ENCODE measurements around the gene RPL7A.
"Not testable (repeated sequence)": the region's sequence is repeated elsewhere in the genome, so short reads cannot be mapped to it uniquely, and the experiment has no call there.

The RPL7A gene

DNA sequence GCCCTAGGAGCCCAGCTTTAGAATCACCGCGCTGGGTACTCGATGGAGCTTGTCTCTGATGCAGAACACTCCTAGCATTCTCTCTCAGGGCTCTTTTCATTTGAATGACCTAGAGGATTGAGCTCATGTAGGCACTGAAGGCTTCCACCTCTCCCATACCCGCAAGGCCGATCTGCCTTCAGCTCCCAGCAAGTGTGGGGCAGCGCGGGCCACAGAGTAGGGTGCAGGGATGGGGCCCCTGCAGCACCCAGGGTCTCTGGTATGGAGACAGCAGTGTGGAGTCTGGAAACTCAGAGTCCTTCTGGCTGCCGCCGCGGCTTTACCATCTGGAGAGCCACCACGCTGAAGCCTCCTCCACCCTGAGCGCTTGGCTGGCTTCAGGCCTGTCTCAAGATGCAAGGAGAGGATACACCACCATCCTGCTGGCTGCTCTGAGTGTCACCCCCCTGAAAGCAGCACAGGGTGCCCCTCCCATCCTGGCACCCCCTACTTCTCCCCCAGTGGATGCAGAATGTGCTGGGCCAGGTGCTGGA lies 41.1 kb downstream of the RPL7A start:
- DNase-seq (ENCODE audit: low read depth, low spot score) = no peak

DNA sequence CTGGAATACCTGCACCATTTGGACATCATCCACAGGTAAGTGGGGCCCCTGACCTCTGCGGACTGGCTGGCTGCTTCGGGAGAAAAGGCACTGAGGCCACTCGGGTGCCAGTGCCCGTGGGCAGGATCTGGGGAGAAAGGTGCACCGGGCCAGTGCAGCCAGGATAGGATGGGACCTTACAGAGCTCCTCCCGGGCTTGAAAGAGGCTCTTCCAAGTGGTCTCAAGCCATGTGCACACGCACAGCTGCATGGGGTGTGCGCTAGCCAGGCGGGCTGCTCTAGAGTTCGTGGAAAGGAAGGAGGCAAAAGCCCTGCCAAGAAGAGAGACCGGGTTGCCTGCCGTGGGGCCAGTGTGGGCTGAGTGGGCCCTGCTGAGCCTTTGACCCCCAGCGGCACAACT lies 41.5 kb downstream of the RPL7A start:
- DNase-seq (ENCODE audit: low read depth, low spot score) = no peak

DNA sequence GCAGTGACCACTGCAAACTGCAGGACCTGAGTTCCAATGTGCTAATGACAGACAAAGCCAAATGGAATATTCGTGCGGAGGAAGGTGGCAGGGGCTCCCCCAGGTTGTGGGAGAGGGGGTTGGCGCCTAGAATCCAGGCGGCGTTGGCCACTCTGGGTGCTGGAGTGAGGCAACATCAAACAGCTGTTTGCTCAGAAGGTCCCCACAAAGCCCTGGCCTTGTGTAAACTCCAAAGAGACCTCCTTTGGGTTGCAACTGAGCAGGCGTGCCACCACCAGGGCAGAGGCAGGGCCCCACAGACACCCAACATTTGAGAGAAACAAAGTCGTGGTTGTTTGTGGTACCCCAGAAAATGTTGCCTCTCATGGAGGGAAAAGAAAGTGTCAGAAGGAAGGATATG lies 42.7 kb downstream of the RPL7A start:
- no peak for DNase-seq (ENCODE audit: low read depth, low spot score)

DNA sequence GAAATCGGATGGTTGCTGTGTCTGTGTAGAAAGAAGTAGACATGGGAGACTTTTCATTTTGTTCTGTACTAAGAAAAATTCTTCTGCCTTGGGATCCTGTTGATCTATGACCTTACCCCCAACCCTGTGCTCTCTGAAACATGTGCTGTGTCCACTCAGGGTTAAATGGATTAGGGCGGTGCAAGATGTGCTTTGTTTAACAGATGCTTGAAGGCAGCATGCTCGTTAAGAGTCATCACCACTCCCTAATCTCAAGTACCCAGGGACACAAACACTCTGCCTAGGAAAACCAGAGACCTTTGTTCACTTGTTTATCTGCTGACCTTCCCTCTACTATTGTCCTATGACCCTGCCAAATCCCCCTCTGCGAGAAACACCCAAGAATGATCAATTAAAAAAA lies 43.4 kb downstream of the RPL7A start:
- DNase-seq (ENCODE audit: low read depth, low spot score) = not testable (repeated sequence)

DNA sequence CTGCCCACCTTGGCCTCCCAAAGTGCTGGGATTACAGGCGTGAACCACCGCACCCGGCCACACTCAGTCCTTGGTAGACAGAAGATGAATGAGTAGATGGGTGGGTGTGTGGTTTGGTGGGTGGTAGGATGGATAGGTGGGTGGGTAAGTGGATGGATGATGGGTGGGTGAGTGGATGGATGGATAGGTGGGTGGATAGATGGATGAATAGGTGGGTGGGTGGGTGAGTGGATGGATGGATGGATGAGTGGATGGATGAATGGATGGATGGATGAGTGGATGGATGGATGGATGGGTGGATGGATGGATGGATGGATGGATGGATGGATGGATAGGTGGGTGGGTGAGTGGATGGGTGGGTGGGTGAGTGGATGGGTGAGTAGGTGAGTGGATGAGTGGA lies 44.3 kb downstream of the RPL7A start:
- DNase-seq (ENCODE audit: low read depth, low spot score) = not testable (repeated sequence)

GRCh38 chr9:133393399-133393798 lies 45.4 kb downstream of the RPL7A start:
- no peak for DNase-seq (ENCODE audit: low read depth, low spot score)

DNA sequence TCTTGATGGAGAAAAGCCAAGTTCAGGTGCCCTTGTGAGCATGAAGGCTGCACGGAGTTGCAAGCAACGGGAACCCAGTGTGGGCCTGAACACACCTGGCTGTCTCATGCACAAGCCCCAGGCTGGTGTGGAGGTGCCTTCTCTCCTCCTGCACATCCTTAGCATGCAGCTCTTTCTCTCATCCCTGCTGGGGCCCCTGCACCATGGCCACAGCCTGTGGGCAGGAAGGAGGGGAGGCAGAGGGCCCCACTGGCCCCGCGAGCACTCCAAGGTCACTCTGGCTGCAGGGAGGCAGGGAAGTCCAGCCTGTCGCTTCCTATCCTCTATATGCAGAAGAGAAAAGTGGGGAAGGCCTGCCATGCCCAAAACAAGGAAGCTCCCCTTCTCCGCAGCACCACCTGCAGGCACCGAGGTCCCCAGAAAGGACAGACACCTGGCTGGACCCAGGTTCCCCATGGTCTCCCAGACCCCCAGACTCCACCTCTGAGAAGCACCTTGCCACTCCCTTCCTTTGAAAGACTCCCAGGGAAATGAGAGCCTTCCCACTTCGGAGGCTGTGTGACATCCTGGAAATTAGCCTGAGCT lies 46.8 kb downstream of the RPL7A start:
- no peak for DNase-seq (ENCODE audit: low read depth, low spot score)

- DNase-seq (ENCODE audit: low read depth, low spot score) = no peak
Observed at GRCh38 chr9:133396952-133397351, 48.9 kb downstream of the RPL7A start.

DNA sequence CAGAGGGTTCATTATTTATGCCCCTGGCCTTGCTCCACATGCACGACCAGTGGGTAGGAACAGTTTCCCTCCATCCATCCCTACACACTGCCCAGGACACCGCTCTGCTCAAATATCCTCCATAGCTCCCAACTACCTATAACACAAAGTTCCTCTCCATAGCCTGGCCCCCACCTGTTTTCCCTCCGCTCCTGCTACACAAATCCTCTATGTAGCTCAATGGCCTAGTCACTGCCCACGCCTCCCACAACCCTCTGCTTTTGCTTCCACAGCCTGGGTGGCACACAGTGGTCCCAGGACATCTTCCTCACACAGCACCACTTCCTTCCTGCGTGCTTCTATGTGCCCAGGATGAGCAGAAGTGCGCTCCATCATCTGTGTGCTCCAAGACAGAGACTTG lies 49.4 kb downstream of the RPL7A start:
- DNase-seq (ENCODE audit: low read depth, low spot score) = no peak

GRCh38 chr9:133397895-133398294 lies 49.9 kb downstream of the RPL7A start:
- no peak for DNase-seq (ENCODE audit: low read depth, low spot score)

GRCh38 chr9:133400292-133400691 lies 52.3 kb downstream of the RPL7A start:
- no peak for DNase-seq (ENCODE audit: low read depth, low spot score)

Data from iPS DF 19.7 (cell line).